AG04450 (cell line): ENCODE data around the gene GULP1. TPM values are rescaled to one million over a fixed set of nuclear protein-coding genes. Genes with fewer than 3 reads are reported as not detected.
A peak's percentile ranks its signal among the peaks of the same experiment; 100 is the strongest.

Experiments
- CTCF ChIA-PET: fragments of 300-600, 350-600 bp; formaldehyde crosslinking; extraction: SDS; loops from one replicate; lab custom pipeline; 2022; ENCODE audit warnings: antibody characterized with exemption, inconsistent platforms; lab: Charles Lee
- POLR2A ChIA-PET: fragments of 350-600 bp; formaldehyde crosslinking; extraction: SDS; loops from one replicate; lab custom pipeline; 2021; ENCODE audit warnings: antibody characterized with exemption, inconsistent platforms; lab: Yijun Ruan, JAX
- DNase-seq: peaks from one replicate; pipeline ENCODE4 v3.0.0-alpha.2; 2011; ENCODE audit warnings: low read depth, low spot score
- H3K27ac ChIP-seq: one replicate; pipeline ENCODE4 v1.5.1; 2012; ENCODE audit warnings: low read depth, low read length, control low read depth
- H3K27me3 ChIP-seq: one replicate; pipeline ENCODE4 v1.6.0; 2012; ENCODE audit warnings: low read length; ENCODE audit not compliant: control insufficient read depth, insufficient read depth
- H3K4me3 ChIP-seq: 2 replicates; pipeline ENCODE4 v1.5.1; 2011; ENCODE audit warnings: mild to moderate bottlenecking, low read depth, low read length, control low read depth
- H3K9me3 ChIP-seq: 2 replicates; pipeline ENCODE4 v1.5.1; 2012; ENCODE audit warnings: low read length; ENCODE audit not compliant: control insufficient read depth, insufficient read depth
- polyA plus RNA-seq: library from polyadenylated mRNA; depleted of rRNA; stranded (reverse); fragments of >200 nt; gene quantifications from 2 replicates; pipeline ENCODE4 v1.2.3, GENCODE V29; 2011
- TF ChIP-seq, protein P1 (sequence below): IDR thresholded peaks from 2 replicates; pipeline ENCODE4 v1.5.1; 2011; ENCODE audit warnings: low read depth, low read length, control low read depth, inconsistent platforms

Gene GULP1
- polyA plus RNA-seq, 1 experiment = 44.7 TPM

DNA sequence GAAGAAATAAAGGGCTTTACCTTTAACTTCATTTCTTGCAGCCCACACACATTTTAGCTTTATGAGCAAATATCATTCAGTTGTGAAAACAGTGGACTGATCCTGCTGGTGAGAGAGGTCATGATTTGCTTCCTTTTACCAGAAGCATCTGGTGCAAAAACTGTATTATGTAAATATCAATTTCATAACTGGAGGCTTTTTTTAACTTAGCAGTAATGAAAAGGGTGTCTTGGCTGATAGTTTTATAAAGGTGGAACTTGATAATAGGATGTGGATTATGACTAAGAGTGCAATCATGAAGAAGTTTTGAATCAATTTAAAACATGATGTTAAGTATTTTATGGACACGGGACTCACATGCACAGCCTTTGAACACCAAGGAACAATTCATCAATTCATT is 304.4 kb downstream of the GULP1 start:
- TF ChIP-seq, protein P1, sequence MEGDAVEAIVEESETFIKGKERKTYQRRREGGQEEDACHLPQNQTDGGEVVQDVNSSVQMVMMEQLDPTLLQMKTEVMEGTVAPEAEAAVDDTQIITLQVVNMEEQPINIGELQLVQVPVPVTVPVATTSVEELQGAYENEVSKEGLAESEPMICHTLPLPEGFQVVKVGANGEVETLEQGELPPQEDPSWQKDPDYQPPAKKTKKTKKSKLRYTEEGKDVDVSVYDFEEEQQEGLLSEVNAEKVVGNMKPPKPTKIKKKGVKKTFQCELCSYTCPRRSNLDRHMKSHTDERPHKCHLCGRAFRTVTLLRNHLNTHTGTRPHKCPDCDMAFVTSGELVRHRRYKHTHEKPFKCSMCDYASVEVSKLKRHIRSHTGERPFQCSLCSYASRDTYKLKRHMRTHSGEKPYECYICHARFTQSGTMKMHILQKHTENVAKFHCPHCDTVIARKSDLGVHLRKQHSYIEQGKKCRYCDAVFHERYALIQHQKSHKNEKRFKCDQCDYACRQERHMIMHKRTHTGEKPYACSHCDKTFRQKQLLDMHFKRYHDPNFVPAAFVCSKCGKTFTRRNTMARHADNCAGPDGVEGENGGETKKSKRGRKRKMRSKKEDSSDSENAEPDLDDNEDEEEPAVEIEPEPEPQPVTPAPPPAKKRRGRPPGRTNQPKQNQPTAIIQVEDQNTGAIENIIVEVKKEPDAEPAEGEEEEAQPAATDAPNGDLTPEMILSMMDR = no peak
- no peaks in the 10 kb centered on the region for H3K9me3 ChIP-seq
- H3K27me3 ChIP-seq = no peaks in the 10 kb centered on the region
- CTCF ChIA-PET = no interaction called here
- POLR2A ChIA-PET = no interaction called here
- no peak overlapping the region for H3K27ac ChIP-seq
- DNase-seq = no peak
- no peak overlapping the region for H3K4me3 ChIP-seq

DNA sequence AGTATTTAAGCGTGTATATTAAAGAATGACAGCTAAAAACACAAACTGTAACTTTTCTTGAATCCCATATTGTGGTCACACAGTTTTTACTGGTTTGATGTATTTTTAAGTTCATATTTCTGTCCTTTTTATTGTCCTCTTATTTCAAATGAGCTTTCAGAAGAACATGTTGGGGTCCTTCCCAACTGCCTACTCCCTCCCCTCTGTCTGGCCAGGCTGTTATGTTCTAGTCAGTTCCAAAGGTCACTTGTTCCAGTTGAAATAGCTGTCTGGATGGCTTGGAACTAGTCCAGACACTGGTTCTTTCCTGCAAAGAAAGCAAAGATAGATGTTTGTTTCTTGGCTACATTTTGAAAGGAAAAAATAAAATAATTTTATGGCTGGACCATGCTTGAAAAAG is 306.9 kb downstream of the GULP1 start:
- no peak for DNase-seq
- Histone ChIP-seq H3K9me3 (no peaks in the 10 kb centered on the region), H3K27me3 (no peaks in the 10 kb centered on the region), H3K4me3 (no peak overlapping the region), H3K27ac (no peak overlapping the region)
- TF ChIP-seq, protein P1 = no peak
- POLR2A ChIA-PET = no interaction called here
- CTCF ChIA-PET = no interaction called here

DNA sequence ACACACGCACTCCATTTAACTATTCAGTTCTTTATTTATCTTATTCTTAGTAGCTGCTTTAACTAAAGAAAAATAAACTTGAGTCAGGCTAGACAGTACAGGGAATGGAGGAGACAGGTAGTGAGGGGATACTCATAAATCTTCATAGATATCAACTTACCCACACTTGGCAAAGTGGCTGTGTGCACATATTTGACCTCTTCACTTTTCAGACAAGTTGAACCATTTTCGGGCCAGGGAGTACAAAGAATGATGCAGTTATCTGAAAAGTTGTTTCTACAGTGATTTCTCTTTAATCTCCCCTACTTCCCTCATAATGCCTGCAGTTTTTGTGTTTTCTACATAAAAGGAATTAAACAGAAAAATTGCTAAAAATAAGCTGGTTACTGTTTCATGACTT is 307.5 kb downstream of the GULP1 start:
- TF ChIP-seq, protein P1 = no peak
- ChIA-PET CTCF (no interaction called here), POLR2A (no interaction called here)
- Histone ChIP-seq H3K9me3 (no peaks in the 10 kb centered on the region), H3K27ac (no peak overlapping the region), H3K4me3 (no peak overlapping the region), H3K27me3 (no peaks in the 10 kb centered on the region)
- no peak for DNase-seq

DNA sequence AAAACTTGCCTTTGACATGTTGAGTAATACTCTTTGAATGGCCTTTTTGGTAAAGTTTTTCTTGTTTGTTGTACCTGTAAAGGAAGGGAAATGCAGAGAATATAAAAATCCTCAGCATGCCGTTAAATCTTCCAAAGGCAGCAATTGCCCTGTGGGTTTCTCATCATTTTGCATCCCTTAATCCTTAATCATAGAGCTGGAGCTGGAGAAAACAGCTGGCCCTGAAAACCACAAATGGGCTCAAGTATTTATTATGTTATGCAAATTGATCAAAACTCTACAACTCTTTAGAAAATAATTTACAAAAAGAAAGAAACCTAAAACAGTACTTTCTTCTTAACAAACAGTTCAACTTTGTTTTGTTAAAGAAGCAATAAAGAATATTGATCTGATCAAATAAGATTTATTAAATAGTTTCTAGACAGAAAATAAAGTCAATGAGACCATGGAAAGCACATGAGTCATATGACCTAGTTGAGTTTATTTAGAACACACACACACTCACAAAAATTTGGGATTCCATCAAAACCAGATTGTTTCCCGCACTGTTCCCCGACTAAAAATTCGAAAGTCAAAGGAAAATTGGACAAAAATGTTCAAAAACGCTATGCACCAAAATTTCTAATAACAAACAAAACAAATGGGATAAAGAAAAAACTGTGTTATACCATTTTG is 309.0 kb downstream of the GULP1 start:
- Histone ChIP-seq H3K27me3 (no peaks in the 10 kb centered on the region), H3K9me3 (peaks cover 2% of the 10 kb centered on the region; the same call in 1 of the 2 replicates), H3K4me3 (no peak overlapping the region), H3K27ac (no peak overlapping the region)
- POLR2A ChIA-PET = interaction anchor here (0.5 kb wide), 1 partner anchor 27 kb away, joined by 3 read pairs; no protein-coding TSS in a partner anchor
- DNase-seq = peak; percentile 51
- TF ChIP-seq, protein P1 = no peak
- CTCF ChIA-PET = no interaction called here

DNA sequence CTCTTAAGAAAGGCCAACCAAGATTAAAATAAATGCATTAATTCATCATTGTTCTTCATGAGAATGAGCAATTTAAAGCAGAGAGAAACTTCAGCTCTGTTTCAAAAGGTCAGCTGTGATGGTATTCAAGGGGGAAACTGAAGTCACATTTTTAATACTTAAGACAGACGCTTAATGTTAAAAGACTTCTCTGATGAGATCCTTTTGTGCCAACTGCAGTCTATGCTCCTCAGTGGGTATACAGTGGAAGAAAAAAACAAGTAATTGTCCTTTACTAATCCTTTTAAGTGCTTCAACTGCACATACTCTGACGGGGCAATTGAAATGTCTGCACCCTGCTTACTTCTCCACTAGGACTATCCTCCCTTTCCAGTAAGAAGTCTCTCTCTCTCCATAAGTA is 309.7 kb downstream of the GULP1 start:
- no peaks in the 10 kb centered on the region for H3K27me3 ChIP-seq
- ChIA-PET POLR2A (no interaction called here), CTCF (no interaction called here)
- no peak overlapping the region for H3K27ac ChIP-seq
- no peak for DNase-seq
- TF ChIP-seq, protein P1 = no peak
- peaks cover 9% of the 10 kb centered on the region for H3K9me3 ChIP-seq
- H3K4me3 ChIP-seq = no peak overlapping the region
